GM19397 (cell line): ENCODE measurements around the gene MKLN1.
"Not testable (repeated sequence)": the region's sequence is repeated elsewhere in the genome, so short reads cannot be mapped to it uniquely, and the experiment has no call there.

Source experiments
- ATAC-seq: cut with Tn5 transposase; IDR thresholded peaks from one replicate; pipeline ENCODE4 v1.9.1; 2021; ENCODE audit warnings: mild to moderate bottlenecking, moderate library complexity; ENCODE audit not compliant: unreplicated experiment

Gene MKLN1

DNA sequence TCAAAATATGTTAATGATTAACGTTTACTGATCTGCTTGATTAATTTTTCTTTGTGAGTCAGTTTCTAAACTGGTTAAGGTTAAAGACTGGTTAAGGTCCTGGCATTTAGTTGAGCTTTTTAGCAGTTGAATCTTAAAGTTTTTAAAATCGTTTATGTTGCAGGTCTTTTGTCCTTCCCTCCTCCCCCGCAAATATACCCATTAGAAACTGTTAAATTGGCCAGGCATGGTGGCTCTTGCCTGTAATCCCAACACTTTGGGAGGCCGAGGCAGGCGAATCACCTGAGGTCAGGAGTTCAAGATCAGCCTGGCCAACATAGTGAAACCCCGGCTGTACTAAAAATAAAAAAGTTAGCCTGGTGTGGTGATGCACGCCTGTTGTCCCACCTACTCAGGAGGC lies 127.9 kb downstream of the MKLN1 start:
- ATAC-seq, result no peak

- ATAC-seq, result no peak
Observed at GRCh38 chr7:131456338-131456737, 128.7 kb downstream of the MKLN1 start.

DNA sequence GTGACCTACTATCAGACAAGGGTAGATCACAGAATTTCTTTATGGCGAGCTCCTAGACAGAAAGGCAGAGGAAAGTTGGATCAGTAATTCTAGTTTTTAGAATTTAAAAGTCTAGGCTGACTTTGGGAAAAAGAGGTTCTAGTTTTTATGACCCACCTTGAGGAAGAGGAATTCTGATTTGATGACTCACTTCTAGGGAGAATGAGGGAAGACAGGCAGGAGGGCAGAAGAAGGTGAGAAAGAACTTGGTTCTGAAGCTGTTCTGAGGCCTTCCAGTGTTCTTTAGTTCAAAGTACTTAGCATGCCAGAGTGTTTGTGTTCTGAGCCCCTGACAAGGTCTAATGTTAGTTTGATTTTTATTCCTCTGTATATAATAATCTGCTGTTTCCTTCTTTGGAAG lies 131.6 kb downstream of the MKLN1 start:
- no peak for ATAC-seq

DNA sequence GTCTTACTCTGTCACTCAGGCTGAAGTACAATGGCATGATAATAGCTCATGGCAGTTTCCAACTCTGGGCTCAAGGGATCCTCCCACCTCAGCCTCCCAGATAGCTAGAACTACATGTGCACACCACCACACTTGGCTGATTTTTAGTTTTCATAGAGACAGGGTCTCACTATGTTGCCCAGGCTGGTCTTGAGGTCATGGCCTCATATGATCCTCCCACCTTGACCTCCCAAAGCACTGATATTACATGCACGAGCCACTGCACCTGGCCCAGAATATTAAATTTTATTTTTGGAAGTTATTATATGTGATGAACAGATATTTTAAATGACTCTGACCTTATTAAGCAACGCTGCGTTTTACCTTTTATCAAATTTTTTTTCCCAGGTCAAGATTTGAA lies 134.4 kb downstream of the MKLN1 start:
- ATAC-seq, result no peak

- ATAC-seq, result not testable (repeated sequence)
Observed at GRCh38 chr7:131462715-131463114, 135.0 kb downstream of the MKLN1 start.

DNA sequence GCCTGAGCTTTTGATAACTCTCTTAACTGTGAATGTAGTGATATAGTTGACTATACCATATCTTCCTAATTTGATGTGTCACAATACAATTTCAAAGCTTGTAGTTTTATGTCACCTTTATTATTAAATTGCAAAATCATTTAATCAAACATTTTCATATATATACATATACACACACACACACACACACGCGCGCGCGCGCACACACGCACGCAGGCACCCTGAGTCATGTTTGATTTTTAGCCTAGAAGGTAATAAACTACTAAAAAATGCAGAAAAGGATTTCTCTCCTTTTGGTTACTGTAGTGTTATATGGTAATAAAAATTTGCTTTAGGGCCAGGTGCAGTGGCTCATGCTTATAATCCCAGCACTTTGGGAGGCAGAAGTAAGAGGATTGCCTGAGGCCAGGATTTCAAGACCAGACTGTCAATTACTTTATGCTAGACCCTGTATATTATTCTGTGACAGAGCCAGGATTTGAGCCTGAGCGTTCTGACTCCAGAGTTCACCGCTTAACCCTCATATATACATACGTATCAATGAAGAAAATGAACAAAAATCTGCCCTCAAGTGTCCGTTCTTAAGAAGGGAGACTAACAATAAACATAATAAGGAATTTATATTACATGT lies 139.2 kb downstream of the MKLN1 start:
- ATAC-seq, result no peak

GRCh38 chr7:131467788-131468187 lies 140.1 kb downstream of the MKLN1 start:
- no peak for ATAC-seq

DNA sequence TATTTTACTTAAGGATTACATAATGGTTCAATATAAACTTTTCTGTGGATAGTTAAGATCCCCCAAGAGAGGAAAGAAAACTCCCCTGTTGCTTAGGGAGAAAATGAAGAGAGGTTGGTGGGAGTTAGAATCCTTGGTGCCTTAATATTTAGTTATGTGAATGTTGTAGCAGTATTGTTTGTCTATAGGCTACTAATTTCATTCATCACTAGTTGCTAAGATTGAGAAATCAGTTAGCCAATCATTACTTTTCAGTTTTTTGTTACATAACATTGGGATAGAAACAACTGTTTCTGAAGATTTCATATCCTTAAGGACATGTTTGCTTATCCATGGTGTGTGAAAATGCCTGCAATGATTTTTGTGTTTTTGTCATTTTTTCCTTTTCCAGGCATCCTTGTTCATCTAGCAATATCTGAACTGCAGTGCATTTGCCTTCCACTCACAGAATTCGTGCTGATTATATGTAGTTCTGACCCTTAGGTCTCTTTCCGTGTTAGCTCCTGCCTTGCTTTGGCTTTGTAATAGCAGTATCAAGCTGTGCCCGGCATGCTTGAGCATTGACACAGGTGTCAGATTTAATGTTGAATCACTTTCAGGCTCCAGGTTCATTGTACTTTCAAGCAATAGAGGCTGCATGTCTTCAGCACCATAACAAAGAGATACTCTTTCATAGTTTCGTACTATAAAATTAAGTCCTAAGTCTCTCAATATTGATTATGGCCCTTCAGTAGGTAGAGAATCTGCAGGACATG lies 143.8 kb downstream of the MKLN1 start:
- no peak for ATAC-seq

- no peak for ATAC-seq
Observed at GRCh38 chr7:131476740-131477139, 149.1 kb downstream of the MKLN1 start.

DNA sequence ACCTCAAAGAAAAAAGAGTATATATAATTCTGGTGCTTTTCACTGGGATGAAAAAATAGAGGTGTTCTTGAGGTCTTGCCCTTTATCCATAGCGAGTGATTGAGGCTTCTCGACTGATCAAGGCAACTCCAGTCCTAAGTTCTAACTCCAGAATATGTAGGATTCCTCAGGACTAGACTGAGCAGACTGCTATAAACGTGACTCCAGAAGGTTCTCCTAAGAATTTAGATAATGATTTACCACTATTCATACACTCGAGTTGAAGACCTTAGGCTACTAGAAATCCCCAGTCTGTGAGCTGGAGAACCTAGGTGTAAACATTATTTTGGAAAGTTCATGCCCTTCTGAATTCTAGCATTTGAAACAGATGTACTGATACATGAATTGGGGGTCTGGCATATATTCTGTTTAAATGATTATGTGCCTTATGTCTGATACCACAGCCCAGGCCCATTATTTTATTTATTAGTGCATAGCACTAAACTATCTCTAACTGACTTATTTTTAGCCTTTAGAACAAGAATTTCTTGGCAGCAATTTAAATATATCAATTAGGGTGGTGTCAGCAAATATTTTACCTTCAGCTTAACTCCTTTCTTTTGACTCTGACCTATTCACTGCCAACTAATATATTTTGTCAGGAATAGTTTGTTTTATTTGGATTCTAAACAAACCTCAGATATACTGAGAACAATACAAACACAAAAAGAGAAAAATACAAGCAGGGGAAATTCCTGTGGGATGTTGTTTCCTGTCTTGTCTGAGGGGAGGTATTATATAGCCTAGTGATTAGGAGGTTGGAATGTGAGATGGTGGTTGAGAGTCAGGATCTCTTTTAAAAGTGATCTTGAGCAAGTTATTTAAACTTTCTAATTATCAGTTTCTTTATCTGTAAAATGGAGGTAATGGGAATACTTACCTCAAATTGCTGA lies 153.0 kb downstream of the MKLN1 start:
- ATAC-seq, result no peak

- no peak for ATAC-seq
Observed at GRCh38 chr7:131482800-131483199, 155.1 kb downstream of the MKLN1 start.

- no peak for ATAC-seq
Observed at GRCh38 chr7:131483586-131483985, 155.9 kb downstream of the MKLN1 start.

DNA sequence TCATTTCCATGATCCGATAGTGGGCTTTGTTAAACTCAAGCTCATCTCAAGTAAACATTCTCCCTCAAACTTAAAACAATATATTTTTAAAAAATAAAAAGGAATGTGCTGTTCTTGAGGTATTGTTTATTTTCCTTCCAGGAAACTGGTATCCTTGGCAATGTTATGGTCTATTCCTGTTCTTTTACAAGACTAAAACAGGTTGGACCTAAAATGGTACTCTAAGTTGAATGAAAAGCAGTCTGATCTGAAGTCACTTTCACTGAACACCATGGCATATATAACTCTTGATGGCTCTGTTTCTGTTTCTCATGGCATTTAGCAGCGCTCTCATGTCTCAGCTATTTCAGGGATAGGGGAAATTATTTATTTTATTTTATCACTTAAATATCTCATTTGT lies 158.7 kb downstream of the MKLN1 start:
- no peak for ATAC-seq

- ATAC-seq, result no peak
Observed at GRCh38 chr7:131487217-131487616, 159.5 kb downstream of the MKLN1 start.

DNA sequence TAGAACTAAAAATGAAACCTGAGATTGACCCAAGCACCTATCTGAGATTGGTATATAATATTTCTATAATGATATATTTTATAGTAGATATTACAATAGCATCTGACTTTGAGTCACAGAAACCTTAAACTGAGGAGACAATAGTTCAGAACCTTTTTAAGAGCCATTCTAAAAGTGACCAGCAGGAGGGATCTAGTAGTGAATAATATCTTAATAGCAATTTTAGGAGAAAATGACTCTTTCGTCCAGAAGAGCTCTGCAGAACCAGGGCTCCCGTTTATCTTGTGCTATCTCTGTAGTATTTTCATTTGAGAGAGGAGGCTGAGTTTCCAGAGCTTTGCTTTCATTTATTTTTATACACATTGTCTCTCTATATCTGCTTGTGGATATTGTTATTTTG lies 160.7 kb downstream of the MKLN1 start:
- ATAC-seq, result no peak

GRCh38 chr7:131489196-131489595 lies 161.5 kb downstream of the MKLN1 start:
- no peak for ATAC-seq

DNA sequence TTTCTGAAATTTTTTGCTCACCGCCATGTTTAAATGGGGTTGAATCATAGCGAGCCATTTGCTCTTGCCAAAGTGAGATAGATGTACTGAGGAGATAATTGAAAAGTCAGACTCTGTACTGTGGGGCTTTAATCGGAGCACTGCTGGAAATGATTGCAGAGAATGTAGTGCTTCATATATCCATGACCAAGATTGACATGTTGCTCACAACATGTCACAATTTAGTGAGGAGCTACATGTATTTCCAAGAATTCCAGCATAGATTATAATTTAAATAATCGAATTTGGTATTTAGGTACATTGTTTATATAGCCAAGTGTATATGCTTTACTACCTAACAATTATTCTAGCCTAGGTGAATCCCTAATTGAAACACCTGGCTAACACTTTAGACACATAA lies 162.2 kb downstream of the MKLN1 start:
- no peak for ATAC-seq

DNA sequence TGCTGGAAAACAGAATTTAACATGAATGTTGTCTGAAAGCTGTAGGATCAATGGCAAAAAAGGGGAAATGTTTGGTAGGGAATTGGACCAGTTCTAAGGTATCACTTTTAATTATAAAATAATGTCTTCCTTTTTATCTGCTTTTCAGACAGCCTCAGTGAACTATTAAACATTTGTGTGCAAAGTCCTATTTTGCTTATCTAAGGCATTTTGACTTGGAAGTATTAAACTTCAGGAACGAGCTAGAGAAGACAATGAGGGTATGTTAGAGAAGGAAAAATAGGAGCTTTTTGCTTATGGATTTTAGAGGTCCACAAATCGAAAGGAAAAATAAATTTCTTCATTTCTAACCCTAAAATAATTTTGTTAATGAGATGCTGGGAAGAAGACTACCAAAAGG lies 165.4 kb downstream of the MKLN1 start:
- ATAC-seq, result no peak

DNA sequence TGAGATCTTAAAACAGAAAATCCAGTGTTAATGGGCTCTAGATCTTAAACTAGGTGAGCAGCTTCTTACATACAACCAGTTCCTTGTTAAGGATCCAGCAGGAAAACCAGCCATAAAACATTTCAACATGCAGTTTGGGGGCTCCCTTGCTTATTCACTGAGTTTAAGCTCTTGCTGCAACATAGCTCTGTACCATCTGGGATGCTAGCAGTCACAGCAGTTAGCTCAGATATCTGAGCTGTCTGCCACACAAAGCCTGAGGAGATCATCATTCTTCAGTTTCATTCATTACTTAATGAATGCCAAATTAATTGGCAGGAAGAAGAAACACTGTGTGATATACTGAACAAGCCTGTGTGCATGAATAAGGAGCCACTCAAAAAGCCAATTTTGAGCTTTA lies 165.9 kb downstream of the MKLN1 start:
- no peak for ATAC-seq

DNA sequence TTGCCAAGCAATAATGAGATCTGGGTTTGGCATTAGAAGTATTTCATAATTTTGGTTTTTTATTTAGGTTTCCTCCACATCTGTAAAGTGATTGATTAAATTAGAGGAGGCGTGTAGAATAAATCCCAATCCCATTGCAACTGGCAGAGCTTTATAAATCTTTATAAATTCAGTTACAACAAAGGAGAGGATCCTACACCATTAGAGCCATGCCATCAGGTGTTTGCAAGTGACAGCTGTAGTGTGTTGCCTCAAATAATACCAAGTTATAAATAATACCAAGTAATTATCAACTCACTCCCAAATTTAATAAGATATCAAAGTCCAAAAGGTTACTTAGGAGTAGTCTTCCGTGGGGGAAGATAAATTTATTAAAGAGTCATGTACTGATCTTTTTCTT lies 166.5 kb downstream of the MKLN1 start:
- no peak for ATAC-seq

GRCh38 chr7:131495669-131496498 lies 168.2 kb downstream of the MKLN1 start:
- ATAC-seq, result no peak
